ENCODE measurements around the gene CACNA1D.
"Not testable (repeated sequence)": the region's sequence is repeated elsewhere in the genome, so short reads cannot be mapped to it uniquely, and the experiment has no call there.

The CACNA1D gene

DNA sequence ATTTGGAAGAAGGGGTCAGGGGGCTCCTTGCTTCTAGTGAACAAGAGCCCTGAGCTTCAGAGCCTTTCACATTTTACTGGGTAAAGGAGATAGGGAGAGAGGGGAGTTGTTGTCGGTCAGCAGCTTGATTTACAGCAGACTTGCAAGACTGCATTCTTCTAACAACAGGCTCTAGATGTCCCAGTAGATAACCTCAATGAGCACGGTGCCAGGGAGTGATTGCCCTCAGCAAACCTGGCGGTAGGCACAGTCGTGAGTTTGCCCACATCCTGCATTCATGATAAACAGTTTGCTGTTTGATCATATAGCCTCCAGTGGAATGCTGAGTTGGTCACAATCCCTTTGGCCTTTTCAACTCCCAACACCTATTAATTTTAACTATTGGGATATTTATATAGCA lies 170.4 kb downstream of the CACNA1D start:
- not testable (repeated sequence) for DNase-seq

DNA sequence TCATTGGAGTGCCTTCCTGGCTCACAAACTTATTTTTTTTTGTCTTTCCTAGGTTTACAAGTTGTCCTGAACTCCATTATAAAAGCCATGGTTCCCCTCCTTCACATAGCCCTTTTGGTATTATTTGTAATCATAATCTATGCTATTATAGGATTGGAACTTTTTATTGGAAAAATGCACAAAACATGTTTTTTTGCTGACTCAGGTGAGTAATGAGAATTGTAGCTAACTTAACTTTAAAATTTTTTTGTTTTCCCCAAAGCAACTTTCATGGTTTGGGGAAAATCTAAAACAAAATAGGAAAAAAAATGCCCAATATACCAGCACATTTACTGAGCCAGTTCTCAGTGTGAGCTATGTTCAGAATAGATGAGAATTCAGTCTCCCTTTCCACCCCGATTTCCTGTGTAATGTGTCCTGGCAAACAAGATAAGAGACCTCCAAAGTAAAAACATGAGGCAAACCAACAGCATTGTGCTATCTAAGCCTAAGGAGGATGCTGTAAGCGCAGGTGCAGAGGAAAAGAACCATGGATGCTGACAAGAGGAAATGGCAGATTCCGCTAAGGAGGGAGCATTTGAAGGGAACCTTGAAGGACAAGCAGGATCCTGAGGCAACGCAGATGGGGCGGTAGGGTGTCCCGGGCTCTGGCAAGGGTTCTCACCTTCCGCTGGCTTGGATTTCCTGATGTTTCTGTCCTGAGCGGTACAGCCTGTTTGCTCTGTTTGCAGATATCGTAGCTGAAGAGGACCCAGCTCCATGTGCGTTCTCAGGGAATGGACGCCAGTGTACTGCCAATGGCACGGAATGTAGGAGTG lies 171.4 kb downstream of the CACNA1D start:
- DNase-seq = no peak

DNA sequence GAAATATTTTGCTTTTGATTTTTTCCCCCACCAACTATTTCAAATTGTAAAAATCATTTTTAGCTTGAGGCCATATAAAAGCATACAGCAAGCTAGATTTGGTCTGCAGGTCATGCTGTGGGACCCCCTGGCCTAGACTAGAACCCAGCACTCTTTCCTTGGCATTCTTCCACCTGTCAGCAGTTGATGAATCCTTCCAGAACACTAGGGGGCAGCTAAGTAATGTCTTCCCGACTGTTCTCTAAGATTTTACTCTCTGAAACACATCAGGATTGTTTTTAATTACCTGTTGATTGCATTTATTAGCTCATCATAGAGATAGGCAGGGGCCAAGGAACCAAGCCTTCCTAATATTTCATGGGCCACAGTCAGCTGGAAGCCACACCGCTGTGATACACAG lies 174.5 kb downstream of the CACNA1D start:
- no peak for DNase-seq

DNA sequence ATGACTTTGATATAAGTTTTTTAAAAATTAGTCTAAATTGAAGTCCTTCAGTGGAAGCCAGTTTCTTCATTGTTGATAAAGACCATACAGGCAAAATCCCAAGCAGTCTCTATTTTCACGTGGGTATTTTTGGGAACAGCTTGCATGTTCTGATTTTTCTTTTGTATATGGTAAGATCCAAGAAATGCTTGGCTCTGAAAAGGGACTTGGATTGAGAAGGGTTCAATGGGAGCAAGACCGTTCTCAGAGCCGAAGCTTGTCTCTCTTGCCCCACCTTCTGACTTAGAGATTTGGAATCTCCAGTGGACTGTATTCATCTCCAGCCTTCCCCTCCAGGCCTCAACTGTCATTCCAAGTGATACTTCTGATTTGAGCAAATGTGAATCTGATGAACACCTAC lies 176.3 kb downstream of the CACNA1D start:
- no peak for DNase-seq

GRCh38 chr3:53671192-53671960 lies 177.0 kb downstream of the CACNA1D start:
- no peak for DNase-seq

DNA sequence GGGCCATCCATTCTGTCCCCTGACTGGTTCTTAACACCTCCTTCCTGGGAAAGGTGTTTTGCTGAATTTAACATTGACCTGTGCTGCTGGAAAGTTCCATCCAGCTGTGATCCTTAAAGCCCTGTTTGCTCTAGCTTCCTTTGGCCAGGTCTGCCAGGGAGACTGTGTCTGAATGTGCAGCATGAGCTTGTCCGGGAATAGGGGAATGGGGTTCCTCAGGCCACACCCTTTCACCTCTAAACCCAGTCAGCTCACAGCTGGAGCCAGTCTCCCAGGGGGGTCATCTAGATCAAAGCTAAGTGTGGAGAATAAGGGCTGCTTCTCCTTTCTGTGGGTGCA lies 177.5 kb downstream of the CACNA1D start:
- DNase-seq = no peak

DNA sequence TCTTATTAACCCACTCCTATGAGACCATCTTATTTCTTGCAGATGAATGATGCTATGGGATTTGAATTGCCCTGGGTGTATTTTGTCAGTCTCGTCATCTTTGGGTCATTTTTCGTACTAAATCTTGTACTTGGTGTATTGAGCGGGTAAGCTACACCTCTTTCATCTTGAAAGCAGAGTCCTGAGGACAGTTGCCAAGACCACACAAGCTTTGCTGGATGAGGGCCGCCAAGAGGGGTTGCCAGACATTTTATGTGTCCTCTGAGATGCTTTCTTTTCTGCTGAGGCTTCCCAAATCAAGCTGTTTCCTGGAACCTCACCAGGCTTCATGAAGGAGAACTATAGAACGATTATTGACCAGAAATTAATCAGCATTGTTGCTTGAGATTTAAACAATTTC lies 178.6 kb downstream of the CACNA1D start:
- DNase-seq = no peak

- DNase-seq = no peak
Observed at GRCh38 chr3:53673722-53674350, 179.4 kb downstream of the CACNA1D start.

- no peak for DNase-seq
Observed at GRCh38 chr3:53674582-53674981, 180.2 kb downstream of the CACNA1D start.

DNA sequence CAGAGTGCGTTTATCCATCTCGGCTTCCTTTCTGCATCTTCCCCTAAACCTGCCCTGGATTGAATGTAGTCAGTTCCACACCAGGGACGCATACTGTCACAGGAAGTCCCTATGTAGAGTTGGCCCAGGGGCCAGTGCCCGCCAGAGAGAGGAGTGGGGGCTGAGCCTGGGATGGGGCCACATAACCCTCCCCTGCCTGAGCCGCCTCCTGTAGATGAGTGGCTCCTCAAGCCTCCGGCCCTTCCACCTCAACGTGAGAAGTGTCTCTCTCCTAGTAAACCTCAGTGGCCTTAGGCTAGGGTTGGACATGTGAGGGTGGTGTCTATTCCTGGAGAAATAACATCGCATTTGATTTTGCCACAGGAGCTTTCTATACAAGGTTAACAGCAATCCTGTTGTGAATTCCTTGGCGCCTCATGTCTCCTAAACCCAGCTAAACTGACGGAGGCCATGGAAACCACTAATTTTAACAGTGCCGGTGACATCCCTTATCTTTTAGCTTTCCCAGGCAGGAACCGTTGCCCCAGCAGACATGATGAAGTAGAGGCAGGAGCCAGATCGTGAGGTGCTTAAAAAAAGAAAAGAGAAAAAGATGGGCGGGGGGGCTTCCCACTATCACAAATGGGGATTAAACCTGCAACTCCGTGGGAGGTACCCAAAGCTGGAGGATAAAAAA lies 180.7 kb downstream of the CACNA1D start:
- no peak for DNase-seq

DNA sequence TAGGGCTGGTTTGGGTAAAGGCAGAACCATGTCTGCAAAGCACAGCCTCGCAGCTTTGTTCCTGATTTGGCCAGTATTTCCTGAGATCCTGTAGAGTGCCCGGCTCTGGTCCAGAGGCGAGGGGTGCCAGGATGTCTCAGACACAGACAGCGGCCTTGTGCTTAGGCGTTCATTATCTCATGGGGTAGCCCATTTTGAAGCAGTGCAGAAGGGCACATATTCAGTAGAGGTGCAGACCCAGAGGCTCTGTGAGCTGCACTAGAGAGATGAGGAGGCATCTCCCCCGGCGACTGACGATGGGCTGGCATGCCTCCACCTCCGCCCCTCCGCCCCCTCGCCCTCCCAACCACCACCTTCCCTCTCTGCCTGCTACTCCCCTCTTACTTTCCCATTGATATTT lies 181.5 kb downstream of the CACNA1D start:
- DNase-seq = no peak

GRCh38 chr3:53677413-53677812 lies 183.0 kb downstream of the CACNA1D start:
- no peak for DNase-seq

DNA sequence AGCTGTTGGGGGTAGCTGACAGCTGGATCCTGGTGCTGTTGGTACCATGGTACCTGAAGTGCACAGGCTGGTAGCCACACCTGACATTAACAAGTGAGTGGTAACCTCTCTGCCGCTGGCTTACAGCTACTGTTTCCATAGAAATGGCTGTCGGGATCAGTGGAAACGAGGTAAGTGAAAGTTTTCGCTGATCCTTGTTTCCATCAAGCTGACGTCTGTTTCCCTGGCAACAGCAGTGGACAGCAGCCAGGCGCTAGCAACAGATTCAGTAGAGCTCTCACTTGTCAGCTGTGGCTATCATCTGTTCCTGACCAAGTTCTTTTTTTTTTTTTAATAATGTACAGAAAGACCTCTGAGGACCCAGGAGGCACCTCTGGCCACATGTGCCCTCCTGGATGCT lies 185.6 kb downstream of the CACNA1D start:
- no peak for DNase-seq

DNA sequence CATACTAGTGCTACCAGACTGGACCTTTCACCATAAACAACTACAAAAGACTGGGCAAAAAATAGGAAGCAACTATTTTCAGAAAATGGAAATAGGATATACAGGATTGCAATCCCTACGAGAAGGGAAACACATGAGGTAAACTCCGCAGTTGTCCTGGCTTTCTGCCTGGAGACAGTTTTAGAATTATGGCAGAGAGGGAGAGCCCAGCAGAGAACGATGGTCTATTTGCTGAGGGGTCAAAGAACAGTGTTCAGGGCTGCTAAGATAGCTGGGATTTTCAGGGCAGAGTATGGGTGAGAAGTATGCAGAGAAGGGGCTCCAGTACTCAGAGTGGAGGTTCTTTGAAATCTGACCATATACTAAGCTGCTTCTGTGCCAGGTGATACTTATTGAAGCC lies 188.4 kb downstream of the CACNA1D start:
- DNase-seq = no peak

DNA sequence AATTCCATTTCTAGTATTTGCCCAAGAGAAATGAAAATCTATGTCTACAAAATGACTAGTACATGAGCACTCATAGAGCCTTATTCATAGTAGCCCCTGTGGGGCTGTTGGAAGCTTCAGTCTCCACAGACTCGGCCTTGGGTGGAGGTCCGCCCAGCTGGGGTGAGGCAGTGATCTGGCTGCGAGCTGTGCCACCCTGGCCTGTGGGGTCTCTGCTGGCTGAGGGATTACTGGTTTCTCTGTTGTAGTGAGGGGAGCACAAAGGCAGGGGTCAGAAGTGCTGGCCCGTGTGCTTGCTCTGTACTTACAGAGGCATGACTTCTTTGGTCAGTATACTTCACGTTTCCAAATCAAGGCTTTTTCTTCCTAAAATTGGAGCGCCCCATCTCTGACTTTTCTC lies 193.7 kb downstream of the CACNA1D start:
- DNase-seq = no peak

DNA sequence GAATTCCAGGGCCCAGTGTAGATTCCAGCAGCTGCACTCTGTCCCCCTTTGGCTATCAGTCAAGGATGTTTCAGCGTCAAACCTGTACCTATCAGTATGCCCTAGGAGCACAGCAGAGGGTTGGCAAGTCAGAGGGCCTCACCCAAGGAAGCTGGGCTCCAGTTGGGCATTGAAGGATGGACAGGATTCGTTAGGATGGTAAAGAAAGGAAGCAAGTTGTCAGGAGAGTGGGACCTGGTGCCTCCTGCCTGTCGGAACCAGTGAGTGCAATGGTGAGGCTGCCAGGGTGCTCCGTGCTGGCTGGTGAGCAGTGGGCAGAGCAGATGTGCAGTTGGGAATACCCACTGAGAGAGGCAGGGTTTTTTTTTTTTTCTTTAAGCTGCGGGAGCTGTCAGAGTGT lies 194.6 kb downstream of the CACNA1D start:
- no peak for DNase-seq

DNA sequence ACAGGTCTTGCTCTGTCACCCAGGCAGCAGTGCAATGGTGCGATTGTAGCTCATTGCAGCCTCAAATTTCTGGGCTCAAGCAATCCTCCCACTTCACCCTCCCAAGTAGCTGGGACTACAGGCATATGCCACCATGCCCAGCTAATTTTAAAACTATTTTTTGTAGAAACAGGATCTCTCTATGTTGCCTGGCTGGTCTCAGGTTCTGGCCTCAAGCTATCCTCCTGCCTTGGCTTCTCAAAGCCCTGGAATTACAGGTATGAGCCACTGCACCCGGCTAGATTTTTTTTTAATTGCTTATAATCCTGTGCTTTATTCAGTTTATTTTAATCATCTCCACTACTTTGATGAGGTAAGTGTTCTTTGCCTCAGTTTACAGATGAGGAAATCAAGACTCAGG lies 195.3 kb downstream of the CACNA1D start:
- no peak for DNase-seq

GRCh38 chr3:53690521-53690920 lies 196.1 kb downstream of the CACNA1D start:
- DNase-seq = no peak

DNA sequence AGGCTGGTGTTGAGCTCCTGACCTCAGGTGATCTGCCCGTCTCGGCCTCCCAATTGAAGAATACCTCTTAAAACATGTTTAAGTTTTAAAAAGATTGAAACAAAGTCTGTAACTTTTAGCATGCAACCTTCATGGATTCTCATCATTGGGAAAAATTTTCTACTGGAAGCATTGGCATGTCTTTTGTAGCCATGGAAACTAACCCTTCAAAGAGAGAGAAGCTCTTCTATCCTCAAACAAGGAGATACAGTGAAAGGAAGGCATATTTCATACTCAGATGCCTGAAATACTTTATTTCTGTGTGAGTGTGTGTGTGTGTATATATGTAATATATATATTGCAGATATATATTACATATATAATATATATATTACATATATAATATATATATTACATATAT lies 196.9 kb downstream of the CACNA1D start:
- no peak for DNase-seq

- DNase-seq = no peak
Observed at GRCh38 chr3:53691885-53692284, 197.5 kb downstream of the CACNA1D start.

DNA sequence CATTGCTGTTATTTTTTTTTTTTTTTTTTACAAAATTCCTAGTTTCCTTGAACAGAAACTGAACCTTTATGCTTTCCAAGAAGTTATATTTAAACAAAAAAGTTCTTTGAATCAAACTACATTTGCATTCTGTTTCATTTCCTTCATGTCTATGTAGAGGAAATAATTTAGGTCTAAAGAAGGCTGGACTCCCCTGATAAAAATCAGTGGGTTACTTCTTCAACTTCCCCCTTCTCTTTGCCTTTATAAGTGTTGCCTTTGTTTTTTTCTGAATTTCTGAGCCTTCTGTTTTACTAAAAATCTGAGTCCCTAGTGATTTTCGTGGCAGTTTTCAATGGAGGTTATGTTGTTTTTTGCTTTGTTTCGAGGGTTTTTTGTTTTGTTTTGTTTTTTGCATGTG lies 199.0 kb downstream of the CACNA1D start:
- DNase-seq = no peak

DNA sequence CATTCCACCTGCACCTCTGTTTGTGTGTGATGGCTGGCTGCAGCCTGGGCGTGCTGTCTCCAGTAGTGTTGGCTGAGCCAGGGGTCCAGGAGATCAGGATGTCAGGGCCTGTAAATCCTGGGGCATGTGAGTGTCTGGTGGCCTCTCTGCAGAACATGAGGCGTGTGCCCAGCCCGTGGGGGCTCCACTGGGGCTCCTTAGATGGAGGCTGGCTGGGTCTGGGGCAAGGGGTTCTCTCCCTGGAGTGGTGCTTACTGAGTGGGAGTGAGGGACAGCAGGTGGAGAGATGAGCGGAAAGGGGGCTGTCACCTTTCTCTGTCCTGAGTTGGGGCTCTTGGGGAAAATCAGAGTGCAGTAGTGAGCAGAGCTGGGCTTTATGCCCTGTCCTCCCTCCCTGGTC lies 199.6 kb downstream of the CACNA1D start:
- no peak for DNase-seq

GRCh38 chr3:53694666-53695323 lies 200.4 kb downstream of the CACNA1D start:
- no peak for DNase-seq

All from NCI-H1694 (cell line).